A673 (cell line): ENCODE measurements around the gene TLR9.

Experiments
- EZH2 ChIP-seq: fragments of 200-600 bp; sonication (generic); IDR thresholded peaks from 2 replicates; pipeline ENCODE4 v1.6.1; 2017; ENCODE audit warnings: borderline replicate concordance, low read depth, mild to moderate bottlenecking, mixed read lengths, antibody characterized with exemption, low read length; ENCODE audit not compliant: poor library complexity, severe bottlenecking
- TF ChIP-seq, protein P1 (sequence below): fragments of 300-800, 200-600 bp; sonication (generic); conservative IDR thresholded peaks from 2 replicates; pipeline ENCODE4 v1.5.1; 2017; ENCODE audit warnings: low read depth, mild to moderate bottlenecking, antibody characterized with exemption, low read length, moderate library complexity, mixed read lengths

DNA sequence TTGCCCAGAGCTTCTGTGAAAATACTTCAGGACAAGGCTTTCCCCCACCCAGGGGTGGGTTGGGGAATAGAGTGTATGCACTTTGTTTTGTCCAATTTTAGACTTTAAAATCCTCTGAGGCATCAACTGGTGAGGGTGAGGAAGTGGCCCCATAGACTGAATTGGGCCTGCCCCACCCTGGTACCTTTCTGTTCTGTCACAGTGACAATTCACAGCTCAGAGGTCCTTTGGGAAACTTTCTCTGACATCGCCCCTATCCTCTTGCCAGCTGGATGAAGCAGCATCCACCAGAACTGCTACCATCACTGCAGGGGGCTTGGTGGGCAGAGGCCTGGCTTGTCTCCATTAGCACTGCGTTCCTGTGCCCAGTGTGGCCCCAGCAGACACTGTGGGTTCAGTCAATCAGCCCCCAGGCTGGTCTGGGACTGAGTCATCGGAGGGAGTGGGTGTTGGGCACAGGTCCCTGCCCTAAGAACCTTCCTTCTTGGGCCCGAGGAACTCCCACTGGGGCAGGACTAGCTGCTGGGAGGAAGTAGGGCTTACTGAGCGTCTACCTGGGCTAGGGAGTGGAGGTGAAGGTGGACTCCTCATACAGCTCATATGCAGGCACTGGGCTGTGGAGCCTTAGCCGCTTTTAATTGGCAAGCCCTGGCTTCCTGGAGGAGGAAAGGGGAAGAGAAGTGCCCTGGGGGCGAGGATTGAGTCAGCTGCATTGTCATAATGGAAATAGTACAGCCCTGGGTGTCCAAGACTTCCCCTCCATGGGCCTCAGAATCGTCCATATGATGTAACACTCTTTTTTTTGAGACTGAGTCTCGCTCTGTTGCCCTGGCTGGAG, 18.6 kb upstream of the TLR9 start:
- TF ChIP-seq, protein P1, sequence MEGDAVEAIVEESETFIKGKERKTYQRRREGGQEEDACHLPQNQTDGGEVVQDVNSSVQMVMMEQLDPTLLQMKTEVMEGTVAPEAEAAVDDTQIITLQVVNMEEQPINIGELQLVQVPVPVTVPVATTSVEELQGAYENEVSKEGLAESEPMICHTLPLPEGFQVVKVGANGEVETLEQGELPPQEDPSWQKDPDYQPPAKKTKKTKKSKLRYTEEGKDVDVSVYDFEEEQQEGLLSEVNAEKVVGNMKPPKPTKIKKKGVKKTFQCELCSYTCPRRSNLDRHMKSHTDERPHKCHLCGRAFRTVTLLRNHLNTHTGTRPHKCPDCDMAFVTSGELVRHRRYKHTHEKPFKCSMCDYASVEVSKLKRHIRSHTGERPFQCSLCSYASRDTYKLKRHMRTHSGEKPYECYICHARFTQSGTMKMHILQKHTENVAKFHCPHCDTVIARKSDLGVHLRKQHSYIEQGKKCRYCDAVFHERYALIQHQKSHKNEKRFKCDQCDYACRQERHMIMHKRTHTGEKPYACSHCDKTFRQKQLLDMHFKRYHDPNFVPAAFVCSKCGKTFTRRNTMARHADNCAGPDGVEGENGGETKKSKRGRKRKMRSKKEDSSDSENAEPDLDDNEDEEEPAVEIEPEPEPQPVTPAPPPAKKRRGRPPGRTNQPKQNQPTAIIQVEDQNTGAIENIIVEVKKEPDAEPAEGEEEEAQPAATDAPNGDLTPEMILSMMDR = no peak
- no peak for TF ChIP-seq EZH2
